ENCODE data around the gene STMN3.

The STMN3 gene

GRCh38 chr20:63691711-63692435 lies 38.6 kb upstream of the STMN3 start:
- no peak for DNase-seq

GRCh38 chr20:63690898-63691710 lies 37.9 kb upstream of the STMN3 start:
- no peak for DNase-seq

GRCh38 chr20:63690003-63690897 lies 37.0 kb upstream of the STMN3 start:
- DNase-seq, result no peak

GRCh38 chr20:63689046-63690002 lies 36.1 kb upstream of the STMN3 start:
- no peak for DNase-seq

- no peak for DNase-seq
These were observed 35.2 kb upstream of the STMN3 start for GRCh38 chr20:63688228-63689045.

GRCh38 chr20:63687419-63688178 lies 34.4 kb upstream of the STMN3 start:
- DNase-seq, result no peak

- DNase-seq, result peak; percentile 76
These were observed 33.5 kb upstream of the STMN3 start for GRCh38 chr20:63686492-63687321.

- DNase-seq, result no peak
These were observed 32.9 kb upstream of the STMN3 start for GRCh38 chr20:63686094-63686491.

- DNase-seq, result no peak
These were observed 32.2 kb upstream of the STMN3 start for GRCh38 chr20:63685269-63686026.

GRCh38 chr20:63682384-63683139 lies 29.3 kb upstream of the STMN3 start:
- DNase-seq, result no peak

- DNase-seq, result no peak
These were observed 28.5 kb upstream of the STMN3 start for GRCh38 chr20:63681609-63682142.

- no peak for DNase-seq
These were observed 27.8 kb upstream of the STMN3 start for GRCh38 chr20:63680857-63681608.

- no peak for DNase-seq
These were observed 27.2 kb upstream of the STMN3 start for GRCh38 chr20:63680427-63680826.

- DNase-seq, result no peak
These were observed 26.6 kb upstream of the STMN3 start for GRCh38 chr20:63679799-63680305.

- no peak for DNase-seq
These were observed 25.6 kb upstream of the STMN3 start for GRCh38 chr20:63678667-63679465.

- DNase-seq, result no peak
These were observed 24.8 kb upstream of the STMN3 start for GRCh38 chr20:63678071-63678470.

All from activated effector memory CD4-positive, alpha-beta T cell treated with anti-CD3 and anti-CD28 coated beads, Interleukin-2, amount 50 U/mL, for 16 hours (primary cell).